HG02884 (cell line): ENCODE results near the gene GPR180.

Experiments
- ATAC-seq: cut with Tn5 transposase; IDR thresholded peaks from one replicate; pipeline ENCODE4 v1.9.1; 2021; ENCODE audit warnings: mild to moderate bottlenecking, moderate library complexity; ENCODE audit not compliant: unreplicated experiment

Gene GPR180

DNA sequence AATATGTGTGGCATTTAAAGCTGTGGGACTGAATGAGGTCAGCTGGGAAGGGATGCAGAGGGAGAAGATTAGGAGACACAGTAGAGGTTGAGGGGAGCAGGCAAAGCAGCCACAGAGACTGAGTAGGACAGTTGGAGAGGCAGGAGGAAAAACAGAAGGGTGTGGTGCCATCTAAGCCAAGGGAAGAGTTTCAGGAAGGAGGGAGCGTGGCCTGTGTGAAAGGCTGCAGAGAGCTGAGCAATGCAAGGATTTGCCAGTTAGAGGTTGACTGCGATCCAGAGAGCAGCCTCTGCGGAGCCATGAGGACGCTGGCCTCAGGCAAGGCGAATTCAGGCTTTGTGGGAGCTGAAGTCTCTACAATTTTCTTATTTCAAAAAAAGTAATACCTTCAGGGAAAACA, 81.8 kb downstream of the GPR180 start:
- ATAC-seq = no peak
